NCI-H146 (cell line): ENCODE results near the gene CAPN10.
"Not testable (repeated sequence)": the region's sequence is repeated elsewhere in the genome, so short reads cannot be mapped to it uniquely, and the experiment has no call there.

ENCODE experiments used
- DNase-seq: peaks from one replicate; lab custom pipeline; 2025; lab: John Stamatoyannopoulos, UW

Gene CAPN10

DNA sequence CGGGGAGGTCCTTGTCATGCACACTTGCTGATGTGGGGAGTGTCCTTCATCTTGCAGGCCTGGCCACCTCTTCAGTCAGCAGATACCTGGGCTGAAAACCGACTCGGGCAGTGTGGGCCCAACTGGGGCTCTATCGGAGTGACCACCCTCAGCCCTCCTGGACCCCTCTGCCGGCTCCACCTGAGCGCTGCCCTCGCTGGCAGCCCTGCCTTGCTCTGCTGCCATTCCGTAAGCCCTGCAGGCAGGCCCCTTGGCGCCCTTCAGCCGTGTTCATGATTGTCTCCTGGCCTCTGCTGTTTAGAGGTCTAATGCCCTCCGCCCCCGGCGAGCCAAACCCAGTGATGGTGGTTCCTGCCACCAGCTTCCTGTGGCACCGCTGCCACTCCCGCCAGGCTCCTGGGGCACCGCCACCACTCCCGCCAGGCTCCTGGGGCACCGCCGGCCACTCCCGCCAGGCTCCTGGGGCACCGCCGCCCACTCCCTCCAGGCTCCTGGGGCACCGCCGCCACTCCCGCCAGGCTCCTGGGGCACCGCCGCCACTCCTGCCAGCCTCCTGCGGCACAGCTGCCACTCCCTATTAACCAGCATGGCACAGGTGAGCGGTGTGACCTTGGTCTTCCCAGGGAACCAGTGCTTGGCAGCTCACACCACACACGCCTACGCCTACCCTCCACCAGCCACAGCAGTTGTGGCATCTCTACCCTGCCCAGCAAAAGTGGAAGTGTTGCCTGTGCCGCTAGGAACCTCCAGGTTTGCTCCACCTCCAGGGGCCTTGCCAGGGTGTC, 15.9 kb downstream of the CAPN10 start:
- DNase-seq, result no peak

- DNase-seq, result no peak
These were observed 16.7 kb downstream of the CAPN10 start for GRCh38 chr2:240603081-240603835.

GRCh38 chr2:240603846-240604245, 17.3 kb downstream of the CAPN10 start:
- DNase-seq, result peak; percentile 5

GRCh38 chr2:240604291-240604938, 17.9 kb downstream of the CAPN10 start:
- peak; percentile 87 for DNase-seq

- DNase-seq, result no peak
These were observed 18.6 kb downstream of the CAPN10 start for GRCh38 chr2:240604939-240605716.

DNA sequence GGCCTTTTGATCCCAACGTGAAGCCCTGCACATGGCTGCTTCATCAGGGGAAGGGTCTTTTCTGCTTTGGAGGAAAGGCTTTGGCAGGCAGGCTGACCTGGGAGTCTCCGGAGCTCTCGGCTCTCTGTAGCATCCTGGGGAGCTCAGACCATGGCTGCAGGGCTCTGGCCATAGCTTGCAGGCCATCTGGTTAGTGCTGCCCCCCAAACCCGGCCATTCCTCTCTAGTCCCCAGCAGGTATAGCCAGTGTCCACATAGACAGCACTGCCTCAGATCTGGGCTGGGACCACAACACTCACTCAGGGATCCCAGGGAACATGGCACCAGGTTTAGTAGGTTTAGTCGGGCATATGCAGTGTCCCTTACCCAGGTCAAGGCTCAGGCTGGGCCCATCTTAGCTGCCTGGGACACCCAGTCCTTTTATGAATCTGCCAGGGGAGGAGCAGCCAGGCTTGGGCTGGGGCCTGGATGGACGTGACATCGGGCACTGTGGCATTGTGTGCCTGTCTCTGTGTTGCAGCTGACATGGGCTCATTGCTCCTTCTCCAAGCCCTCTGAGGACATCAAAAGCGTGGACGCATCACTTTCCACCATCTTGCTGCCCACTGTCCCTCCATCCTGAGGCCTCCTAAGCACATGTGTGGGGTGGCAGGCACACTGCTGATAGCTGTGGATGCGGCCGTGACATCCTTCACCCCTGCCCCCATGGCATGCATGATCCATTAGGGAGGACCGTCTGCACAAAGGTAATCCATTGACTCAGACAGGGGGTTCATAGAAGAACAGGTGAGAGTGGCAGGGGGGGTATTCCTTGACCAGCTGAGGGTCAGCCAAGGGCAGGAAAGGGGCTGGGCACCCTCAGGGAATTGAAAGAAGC, 19.6 kb downstream of the CAPN10 start:
- DNase-seq, result no peak

- DNase-seq, result no peak
These were observed 25.2 kb downstream of the CAPN10 start for GRCh38 chr2:240611601-240612210.

DNA sequence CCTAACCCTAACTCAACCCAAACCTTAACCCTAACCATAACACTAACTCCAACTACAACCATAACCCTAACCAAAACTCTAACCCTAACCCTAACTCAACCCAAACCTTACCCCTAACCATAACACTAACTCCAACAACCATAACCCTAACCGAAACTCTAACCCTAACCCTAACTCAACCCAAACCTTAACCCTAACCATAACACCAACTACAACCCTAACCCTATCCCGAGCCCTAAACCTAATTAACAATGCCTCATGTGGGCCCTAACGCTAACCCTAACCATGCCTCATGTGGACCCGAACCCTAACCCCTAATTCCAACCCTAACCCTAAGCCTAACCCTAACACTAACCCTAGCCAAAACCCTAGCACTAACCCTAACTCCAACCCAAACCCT, 27.2 kb downstream of the CAPN10 start:
- DNase-seq, result no peak

DNA sequence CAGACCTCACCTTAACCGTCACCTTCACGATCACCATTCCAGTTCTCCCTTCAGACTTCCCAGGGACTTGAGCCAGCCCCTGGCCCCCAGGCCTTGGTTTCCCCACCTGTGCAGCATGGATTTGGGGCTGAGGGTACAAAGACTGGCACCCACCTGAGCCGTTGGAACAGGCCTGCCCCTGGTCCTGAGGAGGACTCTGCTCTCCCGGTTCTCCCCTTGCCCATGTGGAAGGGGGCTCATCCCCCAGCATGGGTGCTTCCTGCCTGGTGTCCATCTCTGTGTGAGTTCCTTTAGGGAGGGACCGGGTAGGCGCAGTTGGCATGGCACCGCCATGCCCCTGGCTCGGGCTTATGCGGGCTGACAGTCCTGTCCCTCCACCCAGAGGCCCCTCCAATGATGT, 27.9 kb downstream of the CAPN10 start:
- DNase-seq, result no peak

GRCh38 chr2:240615396-240615795, 28.9 kb downstream of the CAPN10 start:
- no peak for DNase-seq

GRCh38 chr2:240615820-240616547, 29.4 kb downstream of the CAPN10 start:
- no peak for DNase-seq

DNA sequence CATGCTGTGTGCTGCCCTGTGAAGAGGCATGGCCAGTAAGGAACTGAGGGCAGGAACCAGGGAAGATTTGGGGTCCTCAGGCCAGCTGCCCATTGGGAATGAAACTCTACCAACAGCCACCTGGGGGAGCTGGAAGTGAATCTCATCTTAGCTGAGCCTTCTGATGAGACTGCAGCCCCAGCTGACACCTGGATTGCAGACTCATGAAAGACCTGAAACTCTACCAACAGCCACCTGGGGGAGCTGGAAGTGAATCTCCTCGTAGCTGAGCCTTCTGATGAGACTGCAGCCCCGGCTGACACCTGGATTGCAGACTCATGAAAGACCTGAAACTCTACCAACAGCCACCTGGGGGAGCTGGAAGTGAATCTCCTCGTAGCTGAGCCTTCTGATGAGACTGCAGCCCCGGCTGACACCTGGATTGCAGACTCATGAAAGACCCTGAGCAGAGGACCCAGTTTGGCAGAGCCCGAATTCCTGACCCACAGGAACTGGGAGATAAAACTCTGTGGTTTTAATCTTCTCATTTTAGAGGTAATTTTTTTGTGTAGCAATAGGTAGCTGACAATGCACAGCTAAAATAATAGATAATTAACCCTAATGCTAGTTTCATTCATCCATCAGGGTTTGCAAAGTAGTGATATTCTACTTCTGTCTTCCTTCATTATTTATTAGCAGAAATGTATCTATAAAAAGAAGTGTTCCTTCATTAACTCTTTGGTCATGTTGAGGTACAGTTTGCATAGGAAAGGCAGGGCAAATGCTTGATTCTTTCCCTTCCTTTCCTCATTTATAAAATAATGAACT, 30.5 kb downstream of the CAPN10 start:
- not testable (repeated sequence) for DNase-seq

- no peak for DNase-seq
These were observed 32.2 kb downstream of the CAPN10 start for GRCh38 chr2:240618776-240619175.

DNA sequence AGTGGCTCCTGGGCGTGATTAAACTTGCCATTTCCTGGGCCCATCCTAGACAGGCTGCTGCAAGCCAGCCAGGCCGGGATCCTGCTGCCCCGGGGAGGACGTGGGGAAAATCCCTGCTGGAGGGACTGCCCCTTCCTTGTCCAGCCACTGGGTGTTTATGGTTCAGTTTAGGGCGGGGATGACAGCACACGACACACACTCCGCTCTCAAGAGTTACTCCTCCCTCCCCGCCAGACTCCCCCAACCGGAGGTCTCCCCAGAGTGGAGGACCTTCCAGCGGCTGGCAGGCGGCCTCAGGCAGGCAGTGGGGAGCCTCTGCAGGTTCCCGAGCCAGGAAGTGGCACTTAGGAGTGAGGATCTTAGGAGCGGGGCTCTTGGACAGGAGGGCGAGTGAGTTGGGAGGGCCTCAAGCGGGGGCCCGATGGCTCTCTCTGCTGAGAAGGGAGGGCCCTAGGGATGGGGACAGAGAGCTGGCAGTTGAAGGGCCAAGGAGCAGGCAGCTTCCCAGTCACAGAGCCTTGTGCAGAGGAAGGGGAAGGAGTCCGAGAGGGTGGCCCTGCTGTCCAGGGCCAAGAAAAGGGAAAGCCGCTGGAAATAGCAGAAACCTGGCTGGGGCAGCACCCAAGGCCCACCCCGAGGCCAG, 33.1 kb downstream of the CAPN10 start:
- no peak for DNase-seq

GRCh38 chr2:240620149-240620731, 33.7 kb downstream of the CAPN10 start:
- no peak for DNase-seq

- no peak for DNase-seq
These were observed 34.3 kb downstream of the CAPN10 start for GRCh38 chr2:240620859-240621258.

DNA sequence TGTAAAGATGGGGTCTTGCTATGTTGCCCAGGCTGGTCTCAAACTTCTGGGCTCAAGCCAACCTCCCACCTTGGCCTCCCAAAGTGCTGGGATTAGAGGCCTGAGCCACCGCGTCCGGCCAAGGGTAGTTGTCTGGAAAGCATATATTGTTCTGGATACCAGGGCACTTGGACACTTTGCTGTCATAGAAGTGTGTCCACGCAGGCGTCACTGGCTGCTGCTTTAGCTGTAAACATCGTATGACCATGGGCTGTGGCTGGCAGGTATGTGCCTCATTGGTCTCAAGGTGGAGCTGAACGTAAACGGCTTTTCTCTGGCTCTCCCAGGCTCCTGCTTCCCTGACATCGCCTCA, 35.5 kb downstream of the CAPN10 start:
- DNase-seq, result no peak

- DNase-seq, result no peak
These were observed 36.1 kb downstream of the CAPN10 start for GRCh38 chr2:240622531-240623235.
